HG03432 (cell line): ENCODE measurements around the gene INTS11.

Source experiments
- ATAC-seq: cut with Tn5 transposase; IDR thresholded peaks from one replicate; pipeline ENCODE4 v1.9.1; 2021; ENCODE audit warnings: mild to moderate bottlenecking, moderate library complexity; ENCODE audit not compliant: unreplicated experiment

Gene INTS11

GRCh38 chr1:1287288-1288110, 37.0 kb downstream of the INTS11 start:
- ATAC-seq = no peak

DNA sequence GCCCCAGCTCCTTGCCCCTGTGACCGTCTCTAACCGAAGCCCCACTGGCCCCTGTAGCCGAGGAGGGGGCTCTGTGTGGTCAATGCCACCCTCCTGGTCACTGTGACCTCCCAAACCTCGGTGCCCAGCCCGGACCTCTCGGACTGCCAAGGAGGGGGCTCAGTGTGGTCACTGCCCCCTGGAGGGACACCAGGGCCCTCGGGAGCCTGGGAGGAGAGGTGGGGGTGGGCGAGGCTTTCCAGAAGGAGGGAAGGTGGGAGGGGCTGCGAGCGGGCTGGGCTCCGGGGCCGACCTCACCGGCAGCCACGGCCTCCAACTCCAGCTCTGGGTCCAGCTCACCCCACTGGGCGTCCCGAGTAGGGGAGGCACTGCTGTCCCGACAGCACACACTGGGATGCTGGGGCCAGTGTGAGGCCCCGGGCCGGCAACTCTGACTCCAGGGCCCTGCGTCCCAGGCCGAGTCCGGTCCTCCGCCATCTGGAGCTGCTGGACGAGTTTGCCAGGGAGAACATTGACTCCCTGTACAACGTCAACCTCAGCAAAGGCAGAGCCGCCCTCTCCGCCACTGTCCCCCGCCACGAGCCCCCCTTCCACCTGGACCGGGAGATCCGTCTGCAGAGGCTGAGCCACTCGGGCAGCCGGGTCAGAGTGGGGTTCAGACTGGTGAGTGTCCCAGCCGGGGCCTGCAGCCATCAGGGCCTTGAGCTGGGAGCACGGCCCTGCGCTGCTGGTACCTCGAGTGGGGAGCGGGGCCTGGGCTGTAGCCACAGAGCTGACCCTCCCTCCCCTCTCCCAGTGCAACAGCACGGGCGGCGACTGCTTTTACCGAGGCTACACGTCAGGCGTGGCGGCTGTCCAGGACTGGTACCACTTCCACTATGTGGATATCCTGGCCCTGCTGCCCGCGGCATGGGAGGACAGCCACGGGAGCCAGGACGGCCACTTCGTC, 37.9 kb downstream of the INTS11 start:
- ATAC-seq = no peak

GRCh38 chr1:1285611-1286311, 38.7 kb downstream of the INTS11 start:
- no peak for ATAC-seq

GRCh38 chr1:1285102-1285571, 39.3 kb downstream of the INTS11 start:
- no peak for ATAC-seq

GRCh38 chr1:1284221-1285101, 40.0 kb downstream of the INTS11 start:
- ATAC-seq = no peak

- no peak for ATAC-seq
Measured at GRCh38 chr1:1283821-1284220, 40.6 kb downstream of the INTS11 start.

DNA sequence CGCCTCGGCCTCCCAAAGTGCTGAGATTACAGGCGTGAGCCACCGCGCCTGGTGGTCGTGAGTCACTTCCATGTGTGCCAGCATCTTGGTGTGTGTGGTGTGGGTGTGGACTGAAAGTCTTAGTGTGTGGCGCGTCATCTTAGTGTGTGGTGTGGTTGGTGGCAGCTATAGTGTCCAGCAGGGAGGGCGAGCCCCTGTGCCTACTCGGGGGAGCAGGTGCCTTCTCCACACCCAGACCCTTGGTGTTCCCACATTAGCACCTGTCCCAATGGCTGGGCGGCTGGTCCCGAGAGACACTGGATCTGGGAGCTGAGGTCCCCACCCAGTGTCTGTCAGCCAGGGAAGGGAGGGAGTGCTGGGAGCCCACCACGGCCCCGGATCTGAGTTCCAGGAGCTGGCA, 41.5 kb downstream of the INTS11 start:
- no peak for ATAC-seq

GRCh38 chr1:1281533-1282321, 42.7 kb downstream of the INTS11 start:
- no peak for ATAC-seq

DNA sequence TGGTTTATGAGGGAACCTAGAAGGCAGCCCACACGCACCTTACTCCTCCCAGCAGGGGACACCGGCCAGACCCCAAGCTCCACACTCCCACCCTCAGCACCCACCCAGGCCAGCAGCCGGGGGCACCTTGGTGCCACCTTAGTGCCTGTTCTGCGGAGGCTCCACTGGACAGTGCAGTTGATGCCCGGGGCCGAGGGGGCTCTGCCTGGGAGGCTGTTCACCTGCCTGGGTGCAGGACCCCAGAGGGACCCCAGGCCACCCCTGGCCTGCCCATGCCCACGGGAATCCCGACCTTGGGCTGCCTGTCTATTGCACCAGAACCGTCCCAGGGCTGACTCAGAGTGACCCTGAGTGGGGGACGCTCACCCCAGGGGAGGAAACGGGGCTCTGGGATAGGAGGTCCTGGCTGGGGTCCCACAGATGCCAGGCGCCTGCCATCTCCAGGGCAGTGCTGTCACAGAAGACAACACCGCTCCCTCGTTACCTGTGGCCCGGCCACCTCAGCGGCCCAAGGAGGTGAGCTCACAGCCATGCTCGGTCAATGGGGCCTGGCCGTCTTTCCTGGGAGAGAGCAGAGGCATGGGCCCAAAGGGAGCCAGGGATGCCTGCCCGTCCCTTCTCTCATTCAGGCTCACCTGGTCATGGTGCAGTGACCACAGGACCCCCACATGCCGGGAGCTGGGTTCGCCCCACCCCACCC, 43.5 kb downstream of the INTS11 start:
- ATAC-seq = no peak

- ATAC-seq = no peak
Measured at GRCh38 chr1:1279028-1279427, 45.4 kb downstream of the INTS11 start.

DNA sequence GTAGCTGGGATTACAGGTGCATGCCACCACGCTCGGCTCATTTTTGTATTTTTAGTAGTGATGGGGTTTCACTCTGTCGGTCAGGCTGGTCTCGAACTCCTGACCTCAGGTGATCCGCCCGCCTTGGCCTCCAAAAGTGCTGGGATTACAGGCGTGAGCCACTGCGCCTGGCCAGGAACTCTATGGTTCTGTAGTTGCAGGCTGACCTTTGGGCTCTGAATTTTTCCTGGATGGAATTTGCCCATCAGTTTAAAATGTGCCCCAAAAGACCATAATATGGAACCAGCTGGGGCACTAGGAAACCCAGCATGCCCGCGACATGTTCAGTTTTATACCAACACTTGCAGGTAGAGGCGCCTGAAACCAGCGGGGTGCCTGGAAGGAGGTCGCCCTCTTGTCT, 45.8 kb downstream of the INTS11 start:
- ATAC-seq = no peak

DNA sequence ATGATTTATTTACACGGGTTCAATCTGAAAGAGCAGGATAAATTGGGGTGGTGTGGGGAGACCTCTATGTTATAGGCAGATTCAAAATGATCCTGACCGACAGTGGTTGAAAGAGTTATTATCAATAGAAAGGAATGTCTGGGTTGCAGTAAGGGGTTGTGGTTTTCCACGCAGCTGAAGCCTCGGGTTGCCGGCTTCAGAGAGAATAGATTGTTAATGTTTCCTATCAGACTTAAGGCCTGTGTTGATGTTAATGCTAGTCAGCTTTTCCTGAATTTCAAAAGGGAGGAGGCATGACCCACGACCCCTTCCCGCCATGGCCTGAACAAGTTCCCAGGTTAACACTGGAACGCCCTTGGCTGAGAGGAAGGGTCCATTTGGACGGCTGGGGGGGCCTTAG, 48.6 kb downstream of the INTS11 start:
- ATAC-seq = no peak

GRCh38 chr1:1274931-1275431, 49.5 kb downstream of the INTS11 start:
- ATAC-seq = no peak

DNA sequence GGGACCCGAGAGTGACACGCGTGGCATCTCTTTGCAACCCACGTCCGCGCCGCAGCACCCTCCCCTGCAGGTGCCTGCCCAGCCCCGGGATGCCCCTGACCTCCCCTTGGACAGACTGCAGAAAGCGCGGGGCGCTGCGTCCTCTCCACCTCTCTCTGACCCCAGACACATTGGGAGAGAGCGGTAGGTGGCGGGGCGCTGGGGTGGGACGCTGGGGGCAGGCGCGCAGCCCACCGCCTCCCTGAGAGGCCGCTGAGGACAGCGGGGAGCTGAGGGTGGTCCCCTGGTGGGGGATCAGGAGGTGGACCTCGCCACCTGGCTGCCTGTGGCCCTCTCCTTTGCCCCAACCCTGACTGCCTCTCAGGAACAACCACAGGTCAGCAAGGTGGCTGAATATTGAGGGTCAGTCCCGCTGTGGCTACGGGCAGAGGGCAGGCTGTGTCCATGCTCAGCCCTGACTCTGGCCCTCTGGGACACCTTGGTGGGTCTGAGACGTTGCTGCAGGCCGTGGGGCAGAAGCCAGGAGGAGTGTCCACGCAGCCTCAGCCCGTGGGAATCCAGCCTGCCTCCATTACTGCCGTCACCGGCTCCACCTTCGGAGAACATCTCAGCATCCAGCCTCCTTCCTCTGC, 50.0 kb downstream of the INTS11 start:
- peak; percentile 32 for ATAC-seq

DNA sequence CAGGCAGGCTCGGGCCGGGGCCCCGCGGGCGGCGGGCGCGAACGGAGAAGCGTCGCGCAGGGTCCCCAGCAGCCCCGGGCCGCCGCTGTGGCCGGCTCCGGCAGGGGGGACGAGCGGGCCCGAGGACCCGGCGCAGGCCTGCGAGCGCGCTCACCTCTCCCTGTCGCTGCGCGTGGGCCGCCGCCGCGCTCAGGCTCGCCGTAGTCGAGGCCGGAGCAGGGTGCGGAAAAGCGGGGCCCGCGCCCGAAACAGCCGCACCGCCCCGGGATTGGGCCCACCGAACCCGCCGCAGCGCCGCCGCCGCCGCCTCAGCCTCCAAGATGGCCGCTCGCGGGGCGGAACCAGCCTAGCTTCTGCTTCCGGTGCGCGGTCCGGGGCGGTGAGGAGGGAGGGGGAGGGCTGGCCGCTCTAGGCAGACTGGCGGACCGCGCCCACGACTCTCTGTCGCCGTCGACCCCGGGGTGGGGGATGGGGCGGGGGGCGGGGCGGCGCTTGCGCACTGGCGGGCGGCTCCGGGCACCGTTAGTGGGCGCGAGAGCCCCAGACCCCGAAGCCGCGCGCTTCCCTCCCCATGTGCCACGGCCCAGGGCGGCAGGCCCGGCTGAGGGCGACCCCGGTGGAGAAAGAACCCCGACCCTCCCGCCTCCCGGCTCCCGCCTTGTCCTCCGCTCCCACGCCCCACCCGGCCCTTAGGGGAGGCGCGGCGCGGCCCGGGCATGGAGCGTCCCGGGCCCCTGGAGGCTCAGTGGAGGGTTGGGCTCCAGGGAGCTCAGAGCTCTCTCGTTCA, 50.8 kb downstream of the INTS11 start, which contains the start of gene UBE2J2:
TSS of gene UBE2J2 (minus strand) at position 343 of the 787 bp plus-strand sequence. CDS start 5,862 bp downstream, outside the sequence.
- ATAC-seq = peak; percentile 74

DNA sequence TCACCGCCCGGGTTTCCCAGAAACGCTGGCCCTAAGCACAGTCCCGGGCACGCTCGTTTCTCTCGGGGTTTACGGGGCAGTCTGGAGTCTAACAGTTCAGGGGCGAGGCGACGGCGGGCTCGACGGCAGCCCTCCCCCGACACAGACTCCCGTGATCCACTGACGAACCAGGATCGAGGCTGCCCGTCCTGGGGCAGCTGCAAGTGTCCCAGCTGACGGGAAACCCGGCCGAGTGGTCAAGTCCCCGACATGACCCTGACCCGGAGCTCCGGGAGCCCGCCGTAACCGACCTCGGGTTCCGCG, 51.3 kb downstream of the INTS11 start:
- ATAC-seq = peak; percentile 16
